HG03095 (cell line): ENCODE data around the gene DPH5.
A peak's percentile ranks its signal among the peaks of the same experiment; 100 is the strongest.
"Not testable (repeated sequence)": the region's sequence is repeated elsewhere in the genome, so short reads cannot be mapped to it uniquely, and the experiment has no call there.

Experiments used
- ATAC-seq: cut with Tn5 transposase; IDR thresholded peaks from one replicate; pipeline ENCODE4 v1.9.1; 2021; ENCODE audit warnings: moderate library complexity; ENCODE audit not compliant: unreplicated experiment

The DPH5 gene

GRCh38 chr1:100989306-100990077, 36.1 kb downstream of the DPH5 start:
- ATAC-seq = no peak

GRCh38 chr1:100988121-100988520, 37.5 kb downstream of the DPH5 start:
- no peak for ATAC-seq

DNA sequence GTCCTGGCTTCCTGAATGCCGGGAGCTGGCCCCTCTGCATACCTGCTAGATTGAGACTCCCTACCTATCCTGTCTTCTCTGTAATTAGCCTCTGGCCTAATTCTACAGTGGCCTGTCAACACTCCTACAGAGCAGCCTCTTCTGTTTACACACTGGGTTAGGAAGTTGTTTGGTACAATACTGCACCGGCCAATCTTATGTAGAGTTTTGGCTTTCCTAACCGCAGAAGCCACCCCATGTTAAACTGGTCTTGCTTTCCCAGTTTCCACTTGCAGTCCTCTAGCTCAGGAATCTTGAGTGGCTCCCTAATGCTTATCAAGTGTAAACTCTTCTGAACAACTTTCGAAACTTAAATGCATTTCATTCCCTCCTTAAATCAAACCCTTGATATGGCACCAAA, 42.8 kb downstream of the DPH5 start:
- ATAC-seq = no peak

DNA sequence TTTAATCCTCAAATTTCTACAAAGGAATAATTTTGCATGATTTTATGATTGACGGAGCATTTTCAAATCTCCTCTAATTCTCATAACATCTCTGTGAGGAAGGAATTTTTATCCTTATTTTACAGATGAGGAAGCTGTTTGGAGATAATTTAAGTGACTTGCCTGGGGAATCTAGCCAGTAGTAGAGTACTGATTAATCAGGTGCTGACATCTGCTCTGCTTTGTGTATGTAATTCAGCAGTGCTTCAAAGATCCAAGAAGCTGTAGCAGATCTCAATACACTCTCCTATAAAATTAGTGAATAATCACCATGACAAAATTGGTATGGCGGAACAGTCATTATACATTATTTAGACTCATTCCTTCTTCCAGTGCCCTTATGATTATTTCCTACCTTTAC, 46.0 kb downstream of the DPH5 start:
- ATAC-seq = no peak

DNA sequence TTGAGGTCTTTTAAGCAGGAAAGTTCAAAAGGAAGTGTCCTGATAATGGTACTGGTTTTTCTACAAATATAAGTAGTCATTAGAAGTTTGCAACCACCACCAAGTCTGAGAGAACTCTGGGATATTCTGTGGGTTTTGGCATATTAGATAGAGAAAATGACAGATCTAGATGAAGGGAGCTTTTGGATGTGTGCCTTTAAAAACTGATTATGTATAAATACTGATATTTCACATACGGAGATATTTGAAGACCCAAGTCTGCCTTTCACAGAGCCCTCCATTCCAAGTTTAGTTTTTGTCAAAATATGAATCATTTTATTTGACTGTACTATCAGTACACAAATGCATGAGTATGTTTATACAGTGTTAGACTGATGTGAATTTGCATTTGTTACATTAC, 48.6 kb downstream of the DPH5 start:
- ATAC-seq = no peak

DNA sequence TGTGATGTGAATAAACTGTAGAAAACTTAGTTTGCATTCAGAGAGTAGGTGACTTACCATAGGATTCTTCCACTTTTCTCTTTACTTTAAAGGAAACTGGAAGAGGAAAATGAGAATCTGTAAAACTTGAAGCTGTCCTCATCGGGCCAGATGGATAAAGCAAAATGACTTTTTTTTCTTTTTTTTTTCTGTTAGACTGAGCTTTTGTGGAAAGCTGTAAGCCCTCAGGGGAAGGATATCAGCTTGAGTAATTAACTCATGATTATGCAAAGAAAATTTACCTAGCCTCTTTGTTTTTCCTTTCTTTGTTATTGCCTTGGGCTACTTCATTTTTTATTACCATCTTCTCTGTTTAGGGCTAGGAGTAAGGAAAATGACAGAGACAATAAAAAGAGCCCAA, 53.4 kb downstream of the DPH5 start:
- ATAC-seq = no peak

GRCh38 chr1:100971021-100971420, 54.6 kb downstream of the DPH5 start:
- ATAC-seq = no peak

DNA sequence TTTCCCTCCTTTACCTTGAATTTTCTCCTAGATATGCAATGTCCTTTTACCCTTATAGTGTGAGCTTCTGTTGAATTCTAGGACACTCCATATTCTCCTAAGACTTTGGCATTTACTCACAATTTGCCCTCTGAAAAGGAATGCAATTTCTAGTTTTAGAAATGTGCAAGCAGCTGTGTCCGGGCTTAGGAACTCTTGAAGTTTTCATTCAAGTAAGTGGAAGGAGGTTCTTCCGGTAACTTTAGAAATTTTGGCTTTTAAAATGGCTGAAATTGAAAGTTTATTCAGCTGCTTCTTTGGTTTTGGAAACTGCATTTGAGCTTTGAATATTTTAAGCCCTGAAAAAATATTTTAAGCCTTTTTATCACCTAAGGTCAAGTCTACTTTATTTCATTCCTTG, 56.3 kb downstream of the DPH5 start:
- ATAC-seq = no peak

- ATAC-seq = no peak
Observed at GRCh38 chr1:100968621-100969020, 57.0 kb downstream of the DPH5 start.

DNA sequence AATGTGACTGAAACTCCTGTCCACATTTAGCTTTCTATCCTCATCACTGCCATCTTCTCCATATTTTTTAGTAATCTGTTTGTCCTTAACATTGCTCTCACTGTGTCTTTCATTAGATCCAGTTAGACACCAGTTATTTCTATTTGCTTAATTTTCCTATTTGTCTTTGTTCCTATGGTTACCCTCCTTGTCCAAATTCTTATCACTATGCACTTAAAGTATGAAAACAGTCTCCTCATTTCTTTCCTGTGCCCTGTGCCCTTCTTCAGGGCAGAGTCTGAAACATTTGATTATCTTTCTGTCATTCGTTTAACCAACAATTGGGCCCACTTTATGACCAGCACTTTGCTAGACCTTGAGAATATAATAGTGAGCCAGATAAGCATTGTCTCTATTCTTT, 65.5 kb downstream of the DPH5 start:
- ATAC-seq = no peak

DNA sequence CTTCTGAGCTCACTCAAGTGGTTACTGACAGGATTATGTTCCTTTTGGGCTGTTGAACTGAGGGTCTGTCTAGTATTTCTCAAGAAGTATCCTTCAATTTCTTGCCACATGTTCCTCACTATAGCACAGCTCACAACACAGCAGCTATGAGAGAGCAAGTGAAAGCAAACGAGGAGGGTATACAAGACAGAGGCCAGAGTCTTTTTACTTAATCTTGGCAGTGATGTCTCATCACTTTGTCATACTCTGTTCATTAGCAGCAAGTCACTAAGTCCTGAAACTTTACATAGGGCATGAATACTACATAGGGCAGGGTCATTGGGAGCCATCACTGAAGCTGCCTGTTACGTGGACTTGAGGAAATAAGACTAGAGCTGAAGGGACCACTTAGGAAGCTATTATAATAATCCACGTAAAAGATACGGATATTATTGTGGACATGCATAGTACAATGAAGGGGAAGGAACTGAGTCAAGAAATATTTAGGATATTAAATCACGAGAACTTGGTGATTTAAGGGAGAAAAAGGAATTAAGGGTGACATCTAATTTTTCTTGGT, 66.0 kb downstream of the DPH5 start:
- ATAC-seq = no peak

GRCh38 chr1:100955322-100955721, 70.3 kb downstream of the DPH5 start:
- ATAC-seq = no peak

DNA sequence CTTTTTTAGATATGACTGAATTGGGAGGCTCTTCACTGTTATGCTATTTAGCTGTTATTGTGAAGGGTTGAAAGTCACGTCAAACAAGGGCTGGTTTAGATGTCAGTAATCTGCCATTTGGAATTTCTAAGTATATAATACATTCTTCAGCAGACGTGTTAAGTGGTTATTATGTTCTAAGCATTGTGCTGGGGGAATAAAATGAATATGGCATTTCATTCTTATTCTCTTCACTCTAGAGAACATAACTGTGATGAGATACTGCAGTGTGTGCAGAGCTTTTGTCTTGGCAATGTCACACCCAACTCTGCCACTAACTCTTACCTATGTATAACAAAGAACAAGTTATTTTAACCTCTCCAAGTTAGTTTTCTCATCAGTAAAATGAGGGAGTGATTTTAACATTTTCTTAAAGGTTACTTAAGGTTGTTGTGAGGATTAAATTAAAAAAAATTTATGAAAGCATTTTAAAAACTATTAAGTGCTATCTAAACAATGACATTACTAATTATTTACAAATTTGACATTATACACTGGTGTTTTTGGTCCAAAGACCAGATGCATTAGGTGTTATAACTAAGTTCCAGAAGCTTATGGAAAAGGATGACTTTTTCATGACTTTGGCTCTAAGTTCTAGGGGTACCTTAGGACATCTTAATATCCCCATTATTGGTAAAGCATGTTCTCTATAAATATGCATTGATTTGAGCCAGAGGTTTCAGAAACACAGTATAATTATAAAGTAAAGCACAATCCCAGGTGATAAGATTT, 71.4 kb downstream of the DPH5 start:
- no peak for ATAC-seq

GRCh38 chr1:100952970-100953369, 72.6 kb downstream of the DPH5 start:
- not testable (repeated sequence) for ATAC-seq

GRCh38 chr1:100952104-100952745, 73.4 kb downstream of the DPH5 start:
- ATAC-seq = no peak

- no peak for ATAC-seq
Observed at GRCh38 chr1:100950781-100951180, 74.8 kb downstream of the DPH5 start.

- ATAC-seq = no peak
Observed at GRCh38 chr1:100950337-100950736, 75.2 kb downstream of the DPH5 start.

GRCh38 chr1:100949515-100950158, 75.9 kb downstream of the DPH5 start:
- ATAC-seq = peak; percentile 76

GRCh38 chr1:100948721-100949405, 76.7 kb downstream of the DPH5 start:
- not testable (repeated sequence) for ATAC-seq

DNA sequence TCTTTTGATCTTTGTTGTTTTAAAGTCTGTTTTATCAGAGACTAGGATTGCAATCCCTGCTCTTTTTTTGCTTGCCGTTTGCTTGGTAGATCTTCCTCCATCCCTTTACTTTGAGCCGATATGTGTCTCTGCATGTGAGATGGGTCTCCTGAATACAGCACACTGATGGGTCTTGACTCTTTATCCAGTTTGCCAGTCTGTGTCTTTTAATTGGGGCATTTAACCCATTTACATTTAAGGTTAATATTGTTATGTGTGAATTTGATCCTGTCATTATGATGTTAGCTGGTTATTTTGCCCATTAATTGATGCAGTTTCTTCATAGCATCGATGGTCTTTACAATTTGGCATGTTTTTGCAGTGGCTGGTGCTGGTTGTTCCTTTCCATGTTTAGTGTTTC, 77.8 kb downstream of the DPH5 start:
- ATAC-seq = not testable (repeated sequence)
